OCI-LY1 (cell line): Measurements from ENCODE around the gene FGR.
A peak's percentile ranks its signal among the peaks of the same experiment; 100 is the strongest.

Source experiments
- H2AFZ ChIP-seq: fragments of 200-600 bp; sonication (generic), shearing (Covaris generic); 2 replicates; pipeline ENCODE4 v1.6.0; 2014; ENCODE audit warnings: antibody characterized with exemption, mild to moderate bottlenecking, low read length
- H3F3A ChIP-seq: fragments of 200-600 bp; sonication (generic), shearing (Covaris generic); 2 replicates; pipeline ENCODE4 v1.6.0; 2014; ENCODE audit warnings: mild to moderate bottlenecking, antibody characterized with exemption, low read length, moderate library complexity; ENCODE audit not compliant: insufficient read depth
- H3K27ac ChIP-seq: fragments of 200-600 bp; sonication (generic); 2 replicates; pipeline ENCODE4 v1.5.1; 2014; ENCODE audit warnings: low read length, mixed run types, mild to moderate bottlenecking, low read depth; ENCODE audit not compliant: poor library complexity, severe bottlenecking
- H3K27me3 ChIP-seq: fragments of 200-600 bp; sonication (generic); 2 replicates; pipeline ENCODE4 v1.6.0; 2014; ENCODE audit warnings: antibody characterized with exemption, mild to moderate bottlenecking, low read length, moderate library complexity; ENCODE audit not compliant: insufficient read depth
- H3K36me3 ChIP-seq: fragments of 200-600 bp; sonication (generic); 2 replicates; pipeline ENCODE4 v1.6.1; 2014; ENCODE audit warnings: mild to moderate bottlenecking, antibody characterized with exemption, low read length, moderate library complexity, mixed read lengths; ENCODE audit not compliant: insufficient read depth
- H3K4me1 ChIP-seq: fragments of 200-600 bp; sonication (generic); 2 replicates; pipeline ENCODE4 v1.5.1; 2014; ENCODE audit warnings: mild to moderate bottlenecking, low read length, moderate library complexity; ENCODE audit not compliant: insufficient read depth, severe bottlenecking
- H3K4me2 ChIP-seq: fragments of 200-600 bp; sonication (generic), shearing (Covaris generic); 2 replicates; pipeline ENCODE4 v1.6.1; 2014; ENCODE audit warnings: low read length
- H3K4me3 ChIP-seq: fragments of 200-600 bp; sonication (generic); 2 replicates; pipeline ENCODE4 v1.5.1; 2014; ENCODE audit warnings: low read length, low read depth, mild to moderate bottlenecking, mixed read lengths; ENCODE audit not compliant: poor library complexity, severe bottlenecking
- H3K79me2 ChIP-seq: fragments of 200-600 bp; shearing (Covaris generic); 2 replicates; pipeline ENCODE4 v1.6.1; 2016; ENCODE audit warnings: mixed run types, low read length, mixed read lengths; ENCODE audit not compliant: insufficient read depth
- H3K9ac ChIP-seq: fragments of 200-600 bp; sonication (generic), shearing (Covaris generic); 2 replicates; pipeline ENCODE4 v1.6.1; 2014; ENCODE audit warnings: mild to moderate bottlenecking, low read length, mixed read lengths
- H3K9me2 ChIP-seq: fragments of 200-600 bp; sonication (generic), shearing (Covaris generic); 2 replicates; pipeline ENCODE4 v1.6.1; 2014; ENCODE audit warnings: low read depth, mild to moderate bottlenecking, low read length, mixed read lengths
- H3K9me3 ChIP-seq: fragments of 200-600 bp; shearing (Covaris generic); 2 replicates; pipeline ENCODE4 v1.6.1; 2014; ENCODE audit warnings: low read length, mixed read lengths
- H4K20me1 ChIP-seq: fragments of 200-600 bp; sonication (generic), shearing (Covaris generic); 2 replicates; pipeline ENCODE4 v1.6.0; 2016; ENCODE audit warnings: mild to moderate bottlenecking, low read length; ENCODE audit not compliant: insufficient read depth
- CTCF ChIP-seq: fragments of 200-600 bp; sonication (generic), shearing (Covaris generic); IDR thresholded peaks from 2 replicates; pipeline ENCODE4 v1.5.1; 2017; ENCODE audit warnings: mild to moderate bottlenecking, antibody characterized with exemption, low read length, moderate library complexity, mixed read lengths
- EZH2 ChIP-seq: fragments of 200-600 bp; sonication (generic), shearing (Covaris generic); IDR thresholded peaks from 2 replicates; pipeline ENCODE4 v1.8.0; 2017; ENCODE audit warnings: borderline replicate concordance, mixed run types, mild to moderate bottlenecking, antibody characterized with exemption, low read length, moderate library complexity, mixed read lengths

Gene FGR

GRCh38 chr1:27567971-27568299, 67.0 kb downstream of the FGR start:
- 0 out of 2 replicates have a peak, but pooled peaks cover 5% of the 10 kb centered on the region for H3K27me3 ChIP-seq
- no peaks in the 10 kb centered on the region for H4K20me1 ChIP-seq
- H3K36me3 ChIP-seq = peaks cover 3% of the 10 kb centered on the region; the same call in 1 of the 2 replicates
- peak overlapping the region; percentile 36 for H3K4me3 ChIP-seq
- H3K9me3 ChIP-seq = no peaks in the 10 kb centered on the region
- peaks cover 24% of the 10 kb centered on the region for H3K4me1 ChIP-seq
- peak overlapping the region; percentile 39; the same call in 1 of the 2 replicates for H3K9ac ChIP-seq
- H3F3A ChIP-seq = no peaks in the 10 kb centered on the region
- no peak overlapping the region for H2AFZ ChIP-seq
- TF ChIP-seq EZH2 (no peak), CTCF (no peak)
- H3K27ac ChIP-seq = no peak overlapping the region
- no peaks in the 10 kb centered on the region for H3K9me2 ChIP-seq
- H3K4me2 ChIP-seq = peak overlapping the region; percentile 65
- no peaks in the 10 kb centered on the region for H3K79me2 ChIP-seq

DNA sequence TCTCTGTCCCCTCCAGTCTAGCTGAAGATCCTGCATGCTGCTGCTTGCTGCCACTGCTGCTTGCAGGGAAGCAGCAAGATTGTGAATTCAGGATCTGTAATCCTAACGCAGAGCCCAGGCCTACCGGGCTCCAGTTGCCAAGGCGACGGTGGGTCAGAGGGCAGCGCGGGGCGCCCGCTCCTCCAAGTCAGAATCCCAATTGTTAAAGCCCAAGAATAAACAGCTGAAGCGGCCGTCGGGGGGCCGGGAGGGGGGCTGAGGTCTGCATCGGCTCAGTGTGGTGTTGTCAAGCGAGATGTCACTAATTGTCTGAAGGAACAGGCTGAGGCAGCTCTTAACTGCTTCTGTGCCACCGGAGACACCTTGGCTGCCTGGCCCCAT, 67.8 kb downstream of the FGR start:
- H3K9me2 ChIP-seq = no peaks in the 10 kb centered on the region
- H2AFZ ChIP-seq = no peak overlapping the region
- no peak overlapping the region for H3K9ac ChIP-seq
- H3K4me1 ChIP-seq = peaks cover 20% of the 10 kb centered on the region
- H3K79me2 ChIP-seq = no peaks in the 10 kb centered on the region
- no peaks in the 10 kb centered on the region for H3F3A ChIP-seq
- H3K4me2 ChIP-seq = no peak overlapping the region
- H3K36me3 ChIP-seq = peaks cover 3% of the 10 kb centered on the region; the same call in 1 of the 2 replicates
- H3K27me3 ChIP-seq = no peaks in the 10 kb centered on the region
- no peak overlapping the region for H3K4me3 ChIP-seq
- no peaks in the 10 kb centered on the region for H4K20me1 ChIP-seq
- no peak for TF ChIP-seq EZH2
- TF ChIP-seq CTCF = no peak
- H3K27ac ChIP-seq = no peak overlapping the region
- no peaks in the 10 kb centered on the region for H3K9me3 ChIP-seq

DNA sequence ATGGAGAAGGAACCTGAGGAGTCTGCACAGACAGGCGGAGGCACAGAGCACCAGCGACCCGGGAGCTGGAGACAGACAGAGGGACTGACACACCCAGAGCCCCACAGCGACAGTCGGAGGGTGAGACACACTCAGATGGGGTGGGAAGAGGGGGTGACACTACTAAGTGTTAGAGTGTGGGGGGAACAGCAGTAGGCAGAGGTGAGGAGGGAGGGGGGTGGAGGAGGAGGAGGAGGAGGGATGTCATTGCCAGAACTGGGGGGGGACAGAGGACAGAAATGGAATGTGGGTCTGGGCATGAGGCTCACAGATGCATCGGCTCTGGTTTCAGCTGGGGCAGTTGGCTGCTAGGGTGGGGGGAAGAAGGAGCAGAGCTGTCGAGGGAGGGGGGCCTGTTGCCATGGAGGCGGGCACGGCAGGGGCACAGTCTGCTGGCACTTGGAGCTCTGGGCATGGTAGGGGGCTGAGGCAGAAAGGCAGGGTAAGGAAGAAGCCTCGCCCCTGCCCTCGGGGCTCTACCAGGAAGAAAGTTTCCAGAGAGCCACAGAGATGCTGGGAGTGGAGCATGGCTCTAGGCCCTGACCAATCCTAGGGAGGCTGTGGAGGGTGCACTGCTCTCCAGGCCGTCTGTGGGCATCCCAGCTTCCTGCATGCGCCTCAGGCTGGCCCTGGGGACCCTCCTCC, 68.4 kb downstream of the FGR start:
- Histone ChIP-seq H3K4me3 (no peak overlapping the region), H3K27ac (no peak overlapping the region), H3K79me2 (no peaks in the 10 kb centered on the region), H3K4me1 (peaks cover 16% of the 10 kb centered on the region), H3K4me2 (no peak overlapping the region), H3K9me3 (no peaks in the 10 kb centered on the region), H3K36me3 (peaks cover 3% of the 10 kb centered on the region; the same call in 1 of the 2 replicates), H4K20me1 (no peaks in the 10 kb centered on the region), H3K27me3 (no peaks in the 10 kb centered on the region), H2AFZ (no peak overlapping the region), H3F3A (no peaks in the 10 kb centered on the region), H3K9ac (no peak overlapping the region), H3K9me2 (no peaks in the 10 kb centered on the region)
- TF ChIP-seq EZH2 (no peak), CTCF (no peak)
